Caco-2 (cell line): Measurements from ENCODE around the gene ABHD8. TPM values are rescaled to one million over a fixed set of nuclear protein-coding genes. Genes with fewer than 3 reads are reported as not detected.

Source experiments
- BruUV-seq: library from RNA; stranded (reverse); fragments of 400-500 nt; replicated peaks from 2 replicates; lab custom pipeline; 2021; lab: Mats Ljungman, UMichigan
- CTCF ChIA-PET: fragments of 300-600 bp; sonication (Branson Sonifier 250); formaldehyde crosslinking; loops from one replicate; lab custom pipeline; 2022; ENCODE audit warnings: antibody characterized with exemption; lab: Charles Lee
- POLR2A ChIA-PET: fragments of 300-600 bp; sonication (Branson Sonifier 250); formaldehyde crosslinking; loops from one replicate; lab custom pipeline; 2022; ENCODE audit warnings: antibody characterized with exemption; lab: Charles Lee
- DNase-seq, 2 experiments: peaks; one replicate each; pipeline versions ENCODE4 v3.0.0 to v3.0.0-alpha.2; 2020 to 2022
- H3K27me3 ChIP-seq: replicated peaks from 2 replicates; pipeline ENCODE4 v1.6.0; 2011; ENCODE audit warnings: low read length; ENCODE audit not compliant: control insufficient read depth, insufficient read depth
- H3K36me3 ChIP-seq: 2 replicates; pipeline ENCODE4 v1.5.1; 2011; ENCODE audit warnings: low read length; ENCODE audit not compliant: control insufficient read depth, insufficient read depth
- H3K4me1 ChIP-seq: fragments of 250-450 bp; sonication (Bioruptor Pico); 2 replicates; pipeline ENCODE4 v1.5.1; 2020; ENCODE audit warnings: mild to moderate bottlenecking
- H3K4me3 ChIP-seq: 2 replicates; pipeline ENCODE4 v1.5.1; 2011; ENCODE audit warnings: low read depth, mild to moderate bottlenecking, control low read depth, low read length
- H3K9me3 ChIP-seq: fragments of 250-450 bp; sonication (Bioruptor Pico); 2 replicates; pipeline ENCODE4 v1.5.1; 2020; ENCODE audit warnings: mild to moderate bottlenecking, moderate library complexity
- H3K27ac Mint-ChIP-seq: one replicate; pipeline ENCODE4 v1.8.0; 2022; ENCODE audit warnings: mixed read lengths; ENCODE audit not compliant: unreplicated experiment
- H3K27me3 Mint-ChIP-seq: one replicate; pipeline ENCODE4 v1.8.0; 2022; ENCODE audit warnings: mixed read lengths; ENCODE audit not compliant: insufficient read depth, unreplicated experiment
- H3K36me3 Mint-ChIP-seq: one replicate; pipeline ENCODE4 v1.8.0; 2022; ENCODE audit warnings: mild to moderate bottlenecking, mixed read lengths; ENCODE audit not compliant: insufficient read depth, unreplicated experiment
- H3K4me1 Mint-ChIP-seq: one replicate; pipeline ENCODE4 v1.8.0; 2022; ENCODE audit warnings: low read depth, mixed read lengths; ENCODE audit not compliant: unreplicated experiment
- H3K4me3 Mint-ChIP-seq: one replicate; pipeline ENCODE4 v1.8.0; 2022; ENCODE audit warnings: mild to moderate bottlenecking, moderate library complexity, mixed read lengths; ENCODE audit not compliant: unreplicated experiment
- H3K9me3 Mint-ChIP-seq: one replicate; pipeline ENCODE4 v1.8.0; 2022; ENCODE audit warnings: mixed read lengths; ENCODE audit not compliant: unreplicated experiment
- CTCF ChIP-seq, 2 experiments: fragments of 200-600 bp in 1 of 2; IDR thresholded peaks; 1 replicate in 1 of 2; 2 replicates in 1 of 2; pipeline versions ENCODE4 v1.5.1 to v1.8.0; 2011 to 2022; ENCODE audit warnings: antibody characterized with exemption in 1 of 2, control low read depth in 1 of 2, inconsistent platforms in 1 of 2, low read depth in 1 of 2, low read length in 1 of 2, mild to moderate bottlenecking in 1 of 2, moderate library complexity in 1 of 2; ENCODE audit not compliant: insufficient read depth in 1 of 2, severe bottlenecking in 1 of 2, unreplicated experiment in 1 of 2
- intact Hi-C: fragments of 100-400 bp; cut with micrococcal nuclease; formaldehyde crosslinking; loops from one replicate; pipeline ENCODE4 v1.10.0; 2022; ENCODE audit not compliant: unreplicated experiment
- total RNA-seq: library from RNA; stranded (reverse); gene quantifications from 2 replicates; pipeline ENCODE4 v1.2.3, GENCODE V29; 2022

ABHD8 gene
- total RNA-seq, 1 experiment from 2014 or later: 11.3 TPM

- no peaks in the 10 kb centered on the region for H3K36me3 Mint-ChIP-seq
- H3K27me3 Mint-ChIP-seq: no peaks in the 10 kb centered on the region
- H3K27me3 ChIP-seq: no peaks in the 10 kb centered on the region
- intact Hi-C loops: no loop called here
- no peak overlapping the region for H3K27ac Mint-ChIP-seq
- H3K9me3 ChIP-seq: no peaks in the 10 kb centered on the region
- no peak overlapping the region for H3K4me3 ChIP-seq
- peaks cover 10% of the 10 kb centered on the region for H3K4me1 ChIP-seq
- BruUV-seq: no TSS peak
- CTCF ChIA-PET: interaction anchor here (1.1 to 1.4 kb wide), 3 partner anchors 9 to 44 kb away, joined by 4 to 6 read pairs (median 4); partner anchors contain the start of gene USE1
- no peak for TF ChIP-seq CTCF (IDR thresholded peaks at IDR 0.05; ENCODE audit: insufficient read depth in 1 of 2, low read depth in 1 of 2, low read length in 1 of 2, severe bottlenecking in 1 of 2, unreplicated experiment in 1 of 2)
- H3K9me3 Mint-ChIP-seq: no peaks in the 10 kb centered on the region
- H3K4me1 Mint-ChIP-seq: peaks cover 8% of the 10 kb centered on the region
- no peaks in the 10 kb centered on the region for H3K36me3 ChIP-seq
- H3K4me3 Mint-ChIP-seq: no peak overlapping the region
- POLR2A ChIA-PET: interaction anchor here (0.5 kb wide), 1 partner anchor 15 kb away, joined by 3 read pairs; no protein-coding TSS in a partner anchor
- DNase-seq: no peak
Measured at GRCh38 chr19:17259118-17259780, 44.0 kb downstream of the ABHD8 start.

GRCh38 chr19:17256130-17256529, 47.1 kb downstream of the ABHD8 start:
- no TSS peak for BruUV-seq
- H3K9me3 Mint-ChIP-seq: no peaks in the 10 kb centered on the region
- no peak overlapping the region for H3K4me3 Mint-ChIP-seq
- no peaks in the 10 kb centered on the region for H3K9me3 ChIP-seq
- H3K27me3 ChIP-seq: no peaks in the 10 kb centered on the region
- peaks cover 7% of the 10 kb centered on the region for H3K4me1 Mint-ChIP-seq
- H3K4me3 ChIP-seq: no peak overlapping the region
- intact Hi-C loops: no loop called here
- H3K36me3 Mint-ChIP-seq: no peaks in the 10 kb centered on the region
- H3K36me3 ChIP-seq: no peaks in the 10 kb centered on the region
- H3K27ac Mint-ChIP-seq: no peak overlapping the region
- ChIA-PET CTCF (interaction anchor here (0.5 to 1.4 kb wide), 2 partner anchors 25 to 103 kb away, joined by 4 read pairs; partner anchors contain the start of gene ANKLE1), POLR2A (interaction anchor here (1.4 kb wide), 1 partner anchor 41 kb away, joined by 6 read pairs; no protein-coding TSS in a partner anchor)
- no peaks in the 10 kb centered on the region for H3K27me3 Mint-ChIP-seq
- no peak for DNase-seq
- peaks cover 10% of the 10 kb centered on the region for H3K4me1 ChIP-seq
- TF ChIP-seq CTCF (IDR thresholded peaks at IDR 0.05; ENCODE audit: insufficient read depth in 1 of 2, low read depth in 1 of 2, low read length in 1 of 2, severe bottlenecking in 1 of 2, unreplicated experiment in 1 of 2): no peak

GRCh38 chr19:17255150-17255621, 48.0 kb downstream of the ABHD8 start:
- Mint-ChIP-seq H3K36me3 (no peaks in the 10 kb centered on the region), H3K27me3 (no peaks in the 10 kb centered on the region)
- no TSS peak for BruUV-seq

More at GRCh38 chr19:17255150-17255621, 48.0 kb downstream of the ABHD8 start:
- Histone ChIP-seq H3K4me3 (no peak overlapping the region), H3K36me3 (no peaks in the 10 kb centered on the region), H3K4me1 (peaks cover 10% of the 10 kb centered on the region), H3K27me3 (no peaks in the 10 kb centered on the region), H3K9me3 (no peaks in the 10 kb centered on the region)
- TF ChIP-seq CTCF (IDR thresholded peaks at IDR 0.05; ENCODE audit: insufficient read depth in 1 of 2, low read depth in 1 of 2, low read length in 1 of 2, severe bottlenecking in 1 of 2, unreplicated experiment in 1 of 2): no peak
- ChIA-PET CTCF (interaction anchor here (0.7 to 1.4 kb wide), 4 partner anchors 8 to 205 kb away, joined by 3 to 5 read pairs (median 4); partner anchors contain the start of gene ANKLE1), POLR2A (interaction anchor here (1.4 kb wide), 1 partner anchor 40 kb away, joined by 6 read pairs; no protein-coding TSS in a partner anchor)
- Mint-ChIP-seq H3K9me3 (no peaks in the 10 kb centered on the region), H3K4me1 (no peaks in the 10 kb centered on the region), H3K4me3 (no peak overlapping the region), H3K27ac (no peak overlapping the region)
- peak in 1 of 2 experiments; percentile 41 for DNase-seq
- intact Hi-C loops: no loop called here
